K562 (cell line): ENCODE results near the gene ZNF362.

Source experiments
- CHD7 ChIP-seq: fragments of 200-600 bp; sonication (generic); IDR thresholded peaks from one replicate; pipeline ENCODE4 v1.6.1; 2012; ENCODE audit warnings: mild to moderate bottlenecking, low read depth, low read length, inconsistent platforms
- MXI1 ChIP-seq: IDR thresholded peaks from 2 replicates; pipeline ENCODE4 v1.6.1; 2011; ENCODE audit warnings: low read depth, mild to moderate bottlenecking, improper control_type of control experiment, low read length
- NR3C1 ChIP-seq: sonication (generic); formaldehyde crosslinking; IDR thresholded peaks from 2 replicates; pipeline ENCODE4 v1.8.1; 2022; ENCODE audit warnings: missing genetic modification reagents
- PHF20 ChIP-seq: fragments of 450-650 bp; IDR thresholded peaks from 2 replicates; pipeline ENCODE4 v1.6.1; 2018; ENCODE audit not compliant: partially characterized antibody
- SP1 ChIP-seq: sonication (generic); formaldehyde crosslinking; IDR thresholded peaks from 2 replicates; pipeline ENCODE4 v1.8.1; 2022; ENCODE audit warnings: mild to moderate bottlenecking, missing genetic modification reagents
- ZNF644 ChIP-seq: fragments of 200-800 bp; sonication (Bioruptor generic); IDR thresholded peaks from 2 replicates; pipeline ENCODE4 v1.6.1; 2016; ENCODE audit warnings: low read depth, missing genetic modification characterization, missing compliant biosample characterization
- TF ChIP-seq, protein P1 (sequence below), 3 experiments: IDR thresholded peaks in 2 of 3; conservative IDR thresholded peaks in 1 of 3; 2 replicates each; pipeline ENCODE4 v1.5.1; 2011 to 2012; ENCODE audit warnings: low read length in 3 of 3, mild to moderate bottlenecking in 3 of 3, control low read depth in 2 of 3, improper control_type of control experiment in 1 of 3, inconsistent platforms in 1 of 3, low read depth in 1 of 3, mixed read lengths in 1 of 3, moderate library complexity in 1 of 3; ENCODE audit not compliant: insufficient read depth in 2 of 3
- TF ChIP-seq, protein P2 (sequence below): sonication (generic); formaldehyde crosslinking; IDR thresholded peaks from 2 replicates; pipeline ENCODE4 v1.5.0; 2020; ENCODE audit warnings: missing genetic modification reagents

DNA sequence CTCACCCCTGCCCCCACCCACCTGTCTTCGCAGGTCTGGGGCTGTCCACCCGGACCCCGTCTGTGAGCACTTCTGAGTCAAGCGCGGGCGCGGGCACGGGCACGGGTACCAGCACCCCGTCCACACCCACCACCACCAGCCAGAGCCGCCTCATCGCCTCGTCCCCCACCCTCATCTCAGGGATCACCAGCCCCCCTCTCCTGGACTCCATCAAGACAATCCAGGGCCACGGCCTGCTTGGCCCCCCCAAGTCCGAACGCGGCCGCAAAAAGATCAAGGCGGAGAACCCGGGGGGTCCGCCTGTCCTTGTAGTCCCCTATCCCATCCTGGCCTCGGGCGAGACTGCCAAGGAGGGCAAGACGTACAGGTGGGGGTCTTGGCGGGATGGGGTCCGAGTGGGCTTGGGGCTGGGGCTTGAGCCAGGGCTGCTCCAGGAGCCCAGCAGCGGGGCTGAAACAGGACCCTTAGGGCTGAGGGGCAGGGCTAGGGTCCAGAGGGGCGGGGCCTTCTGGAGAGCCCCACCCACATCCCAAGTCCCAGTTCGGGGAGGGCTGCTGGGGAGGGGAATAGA is 23.9 kb downstream of the ZNF362 start:
- TF ChIP-seq, protein P1, sequence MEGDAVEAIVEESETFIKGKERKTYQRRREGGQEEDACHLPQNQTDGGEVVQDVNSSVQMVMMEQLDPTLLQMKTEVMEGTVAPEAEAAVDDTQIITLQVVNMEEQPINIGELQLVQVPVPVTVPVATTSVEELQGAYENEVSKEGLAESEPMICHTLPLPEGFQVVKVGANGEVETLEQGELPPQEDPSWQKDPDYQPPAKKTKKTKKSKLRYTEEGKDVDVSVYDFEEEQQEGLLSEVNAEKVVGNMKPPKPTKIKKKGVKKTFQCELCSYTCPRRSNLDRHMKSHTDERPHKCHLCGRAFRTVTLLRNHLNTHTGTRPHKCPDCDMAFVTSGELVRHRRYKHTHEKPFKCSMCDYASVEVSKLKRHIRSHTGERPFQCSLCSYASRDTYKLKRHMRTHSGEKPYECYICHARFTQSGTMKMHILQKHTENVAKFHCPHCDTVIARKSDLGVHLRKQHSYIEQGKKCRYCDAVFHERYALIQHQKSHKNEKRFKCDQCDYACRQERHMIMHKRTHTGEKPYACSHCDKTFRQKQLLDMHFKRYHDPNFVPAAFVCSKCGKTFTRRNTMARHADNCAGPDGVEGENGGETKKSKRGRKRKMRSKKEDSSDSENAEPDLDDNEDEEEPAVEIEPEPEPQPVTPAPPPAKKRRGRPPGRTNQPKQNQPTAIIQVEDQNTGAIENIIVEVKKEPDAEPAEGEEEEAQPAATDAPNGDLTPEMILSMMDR (IDR thresholded peaks at IDR 0.05 in 2 of 3, conservative IDR thresholded peaks at IDR 0.05 in 1 of 3; ENCODE audit: insufficient read depth in 2 of 3, low read depth in 1 of 3, low read length in 3 of 3): no peak
- TF ChIP-seq SP1 (CRISPR knock-in tag) (no peak), CHD7 (no peak), MXI1 (no peak), ZNF644 (no peak), NR3C1 (CRISPR knock-in tag) (no peak), PHF20 (no peak)
- TF ChIP-seq, protein P2, sequence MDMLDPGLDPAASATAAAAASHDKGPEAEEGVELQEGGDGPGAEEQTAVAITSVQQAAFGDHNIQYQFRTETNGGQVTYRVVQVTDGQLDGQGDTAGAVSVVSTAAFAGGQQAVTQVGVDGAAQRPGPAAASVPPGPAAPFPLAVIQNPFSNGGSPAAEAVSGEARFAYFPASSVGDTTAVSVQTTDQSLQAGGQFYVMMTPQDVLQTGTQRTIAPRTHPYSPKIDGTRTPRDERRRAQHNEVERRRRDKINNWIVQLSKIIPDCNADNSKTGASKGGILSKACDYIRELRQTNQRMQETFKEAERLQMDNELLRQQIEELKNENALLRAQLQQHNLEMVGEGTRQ (CRISPR knock-in tag): no peak
